Spleen (tissue), 11 donors: ENCODE results near the gene KLHDC3. TPM values are rescaled to one million over a fixed set of nuclear protein-coding genes. Genes with fewer than 3 reads are reported as not detected.
A peak's percentile ranks its signal among the peaks of the same experiment; 100 is the strongest.

ENCODE experiments used
- DNase-seq: peaks from one replicate; pipeline ENCODE4 v3.0.0-alpha.2; 2020
- H3K27ac ChIP-seq, 8 donors: fragments of 200-600 bp; sonication (generic) in 7 of 8; 1 replicate in 4 of 8; 2 replicates in 4 of 8; pipeline versions ENCODE4 v1.5.0 to v1.8.0; 2016 to 2021; ENCODE audit warnings: inconsistent platforms in 4 of 8, mild to moderate bottlenecking in 4 of 8, moderate library complexity in 1 of 8
- H3K27me3 ChIP-seq, 7 donors: fragments of 200-600 bp; sonication (generic) in 6 of 7; replicated peaks in 1 of 7; 1 replicate in 4 of 7; 2 replicates in 3 of 7; pipeline versions ENCODE4 v1.5.0 to v1.8.0; 2016 to 2021; ENCODE audit warnings: inconsistent platforms in 3 of 7, mild to moderate bottlenecking in 1 of 7
- H3K36me3 ChIP-seq, 6 donors: fragments of 200-600 bp; sonication (generic) in 5 of 6; 1 replicate in 4 of 6; 2 replicates in 2 of 6; pipeline versions ENCODE4 v1.5.0 to v1.8.0; 2016 to 2021; ENCODE audit warnings: inconsistent platforms in 2 of 6
- H3K4me1 ChIP-seq, 6 donors: fragments of 200-600 bp; sonication (generic) in 5 of 6; 1 replicate in 3 of 6; 2 replicates in 3 of 6; pipeline versions ENCODE4 v1.5.0 to v1.8.0; 2016 to 2021; ENCODE audit warnings: inconsistent platforms in 3 of 6
- H3K4me3 ChIP-seq, 8 donors: fragments of 200-600 bp; sonication (generic) in 7 of 8; 1 replicate in 4 of 8; 2 replicates in 4 of 8; pipeline versions ENCODE4 v1.5.0 to v1.8.0; 2016 to 2021; ENCODE audit warnings: inconsistent platforms in 4 of 8, mild to moderate bottlenecking in 4 of 8, moderate library complexity in 2 of 8
- H3K9me3 ChIP-seq, 8 donors: fragments of 200-600 bp; sonication (generic) in 7 of 8; 1 replicate in 4 of 8; 2 replicates in 4 of 8; pipeline versions ENCODE4 v1.5.0 to v1.8.0; 2016 to 2021; ENCODE audit warnings: inconsistent platforms in 4 of 8
- CTCF ChIP-seq, 11 experiments: fragments of 200-600 bp in 7 of 11; fragments of 450-650 bp in 4 of 11; sonication (generic) in 4 of 11; IDR thresholded peaks in 8 of 11; conservative IDR thresholded peaks in 3 of 11; 1 replicate in 7 of 11; 2 replicates in 4 of 11; pipeline versions ENCODE4 v1.4.0 to v1.8.0; 2016 to 2021; ENCODE audit warnings: antibody characterized with exemption in 11 of 11, inconsistent platforms in 4 of 11, mild to moderate bottlenecking in 1 of 11
- POLR2A ChIP-seq, 3 donors: fragments of 450-650 bp; IDR thresholded peaks; one replicate each; pipeline ENCODE4 v1.5.1; 2017; ENCODE audit warnings: antibody characterized with exemption in 3 of 3, mild to moderate bottlenecking in 1 of 3
- POLR2AphosphoS5 ChIP-seq, 3 donors: sonication (generic); formaldehyde crosslinking; IDR thresholded peaks; one replicate each; pipeline ENCODE4 v1.5.1; 2017; ENCODE audit warnings: antibody characterized with exemption in 3 of 3
- WGBS, 5 donors: extraction: QIAGEN DNeasy Blood & Tissue Kit in 3 of 5; methylation state at CpG; one replicate each; pipeline versions ENCODE4 v1.1.5 to v1.1.7; 2013 to 2018; 5-methylcytosine and 5-hydroxymethylcytosine counted together
- intact Hi-C: fragments of 100-400 bp; cut with DNase I; formaldehyde crosslinking; loops from one replicate; pipeline ENCODE4 v1.15.0; 2023; ENCODE audit warnings: low total_unique reads
- polyA plus RNA-seq, 3 donors: library from polyadenylated mRNA; stranded (reverse); fragments of 200-250 nt; gene quantifications; one replicate each; pipeline ENCODE4 v1.2.1, GENCODE V29; 2013
- total RNA-seq, 7 donors: library from RNA; depleted of rRNA in 3 of 7; stranded (reverse); fragments of >200 nt in 3 of 7; fragmentation: NEBNext Ultra II Directional in 4 of 7; extraction: Animal tissue kit (Norgen Biotek cat#: 25700) in 4 of 7; gene quantifications; one replicate each; pipeline versions ENCODE4 v1.1.0 to v1.2.1, GENCODE V29; 2016 to 2021
- donor health status: healthy with polysubstance abuse.
- donor health status: DM: no; HTN: no; CAD: no; lungs with moderate emphysema.
- donor health status: DM: no; HTN: no; CAD: no.
- donor health status: Bipolar disorder and iron deficiency.
- donor health status: healthy.
- donor health status: DM: no; HTN: no; CAD: no.
- donor health status: DM: yes; HTN: yes; CAD: no.

KLHDC3 gene
- total and polyA plus RNA-seq, 10 donors: 37.3 to 89.2 (median 66.0) TPM

- no peak for DNase-seq
- 84 to 90% (median 89%) methylated on average over 8 of the region's 8 CpGs for WGBS, 5 donors
- H3K27ac ChIP-seq: no peak overlapping the region
- TF ChIP-seq CTCF (IDR thresholded peaks at IDR 0.05 in 8 of 11, conservative IDR thresholded peaks at IDR 0.05 in 3 of 11) (no peak), POLR2AphosphoS5 (IDR thresholded peaks at IDR 0.05) (no peak), POLR2A (IDR thresholded peaks at IDR 0.05) (no peak)
- no peaks in the 10 kb centered on the region for H3K9me3 ChIP-seq
- peaks cover 28 to 80% (median 51%) of the 10 kb centered on the region in 6 donors for H3K4me1 ChIP-seq
- H3K36me3 ChIP-seq: peaks cover 0 to 51% (median 28%) of the 10 kb centered on the region in 6 donors
- H3K27me3 ChIP-seq: no peaks in the 10 kb centered on the region
- no peak overlapping the region for H3K4me3 ChIP-seq
- intact Hi-C loops: no loop called here
Observed at GRCh38 chr6:43055966-43056365, 41.9 kb downstream of the KLHDC3 start.

- H3K4me3 ChIP-seq: peak overlapping the region; percentile 76 to 99 (median 89)
- 70 to 91% (median 74%) methylated on average over 1 of the region's 1 CpG for WGBS, 5 donors
- no peak for DNase-seq
- H3K4me1 ChIP-seq: peaks cover 23 to 66% (median 37%) of the 10 kb centered on the region in 6 donors
- TF ChIP-seq CTCF (IDR thresholded peaks at IDR 0.05 in 8 of 11, conservative IDR thresholded peaks at IDR 0.05 in 3 of 11): no peak
- no peak for TF ChIP-seq POLR2AphosphoS5 (IDR thresholded peaks at IDR 0.05)
- no peak for TF ChIP-seq POLR2A (IDR thresholded peaks at IDR 0.05)
- no peaks in the 10 kb centered on the region for H3K9me3 ChIP-seq
- peak overlapping the region in 6 of 8 donors; percentile 90 to 96 (median 93) for H3K27ac ChIP-seq
- intact Hi-C loops: no loop called here
- peaks cover 0 to 54% (median 32%) of the 10 kb centered on the region in 6 donors for H3K36me3 ChIP-seq
- H3K27me3 ChIP-seq: no peaks in the 10 kb centered on the region
Observed at GRCh38 chr6:43058531-43058930, 44.5 kb downstream of the KLHDC3 start.

GRCh38 chr6:43059168-43060033 is 45.4 kb downstream of the KLHDC3 start, which contains the start of the genes KLC4 and MRPL2:
Gene KLC4, plus strand, starts transcription at chr6:43059631. Its CDS starts 1,705 bp downstream, at chr6:43061336.
Gene MRPL2, minus strand, starts transcription at chr6:43059434. Its CDS starts 53 bp downstream, at chr6:43059381.
- H3K27me3 ChIP-seq: no peaks in the 10 kb centered on the region
- no peaks in the 10 kb centered on the region for H3K9me3 ChIP-seq
- TF ChIP-seq POLR2A (IDR thresholded peaks at IDR 0.05) (peak; percentile 40 to 71 (median 69)), CTCF (IDR thresholded peaks at IDR 0.05 in 8 of 11, conservative IDR thresholded peaks at IDR 0.05 in 3 of 11) (peak in 1 of 11 experiments; percentile 10), POLR2AphosphoS5 (IDR thresholded peaks at IDR 0.05) (peak; percentile 92 to 95 (median 93))
- H3K27ac ChIP-seq: peak within 1 kb of the TSS; percentile 88 to 96 (median 92)
- DNase-seq: peak; percentile 98
- H3K36me3 ChIP-seq: peaks cover 0 to 61% (median 34%) of the 10 kb centered on the region in 6 donors
- peaks cover 19 to 57% (median 34%) of the 10 kb centered on the region in 6 donors for H3K4me1 ChIP-seq
- intact Hi-C loops: no loop called here
- peak within 1 kb of the TSS; percentile 76 to 99 (median 89) for H3K4me3 ChIP-seq
- 0 to 1% (median 1%) methylated on average over 55 to 64 of the region's 64 CpGs for whole genome bisulfite sequencing, 5 donors
